Osteocyte (in vitro differentiated cells): Measurements from ENCODE around the gene DCDC2C. TPM values are rescaled to one million over a fixed set of nuclear protein-coding genes. Genes with fewer than 3 reads are reported as not detected.

Source experiments
- DNase-seq: peaks from one replicate; pipeline ENCODE4 v3.0.0; 2021; ENCODE audit warnings: mixed read lengths; ENCODE audit not compliant: unreplicated experiment; ENCODE audit errors: extremely low spot score
- H3K27ac Mint-ChIP-seq: one replicate; pipeline ENCODE4 v1.8.0; 2021; ENCODE audit warnings: mild to moderate bottlenecking, mixed read lengths; ENCODE audit not compliant: unreplicated experiment
- H3K27me3 Mint-ChIP-seq: one replicate; pipeline ENCODE4 v1.8.0; 2021; ENCODE audit warnings: mixed read lengths; ENCODE audit not compliant: unreplicated experiment
- H3K36me3 Mint-ChIP-seq: one replicate; pipeline ENCODE4 v1.8.0; 2021; ENCODE audit warnings: mixed read lengths; ENCODE audit not compliant: unreplicated experiment
- H3K4me1 Mint-ChIP-seq: one replicate; pipeline ENCODE4 v1.8.0; 2021; ENCODE audit warnings: mixed read lengths; ENCODE audit not compliant: unreplicated experiment
- H3K4me3 Mint-ChIP-seq: one replicate; pipeline ENCODE4 v1.8.0; 2021; ENCODE audit warnings: mild to moderate bottlenecking, moderate library complexity, mixed read lengths; ENCODE audit not compliant: unreplicated experiment
- H3K9me3 Mint-ChIP-seq: one replicate; pipeline ENCODE4 v1.8.0; 2021; ENCODE audit warnings: mixed read lengths; ENCODE audit not compliant: unreplicated experiment
- total RNA-seq: library from RNA; stranded (reverse); gene quantifications from 2 replicates; pipeline ENCODE4 v1.2.1, GENCODE V29; 2021
- TF ChIP-seq, protein P1 (sequence below): fragments of 200-600 bp; sonication (generic); IDR thresholded peaks from 2 replicates; pipeline ENCODE4 v1.5.0; 2021; ENCODE audit warnings: antibody characterized with exemption, mild to moderate bottlenecking, moderate library complexity

The DCDC2C gene
- total RNA-seq, 1 donor from 2014 or later: not detected

DNA sequence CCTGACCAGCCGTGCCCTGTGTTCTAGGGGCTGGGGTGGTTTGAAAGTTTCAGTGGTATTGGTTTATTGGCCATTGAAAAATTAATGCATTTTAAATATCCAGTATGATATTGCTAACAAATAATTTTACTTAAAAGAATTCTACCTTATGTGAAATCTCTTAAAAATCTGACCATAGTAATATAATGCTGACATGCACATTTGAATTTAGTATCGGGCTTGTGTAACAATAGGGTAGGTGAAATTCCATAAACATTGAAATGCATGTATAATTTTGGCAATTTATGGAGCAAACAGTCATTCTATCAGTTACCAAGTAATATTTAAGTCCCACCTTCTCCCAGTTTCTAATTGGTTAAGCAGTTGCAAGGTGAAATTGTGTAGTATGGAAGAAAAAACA lies 170.5 kb downstream of the DCDC2C start:
- H3K9me3 Mint-ChIP-seq: no peaks in the 10 kb centered on the region
- H3K27me3 Mint-ChIP-seq: no peaks in the 10 kb centered on the region
- TF ChIP-seq, protein P1, sequence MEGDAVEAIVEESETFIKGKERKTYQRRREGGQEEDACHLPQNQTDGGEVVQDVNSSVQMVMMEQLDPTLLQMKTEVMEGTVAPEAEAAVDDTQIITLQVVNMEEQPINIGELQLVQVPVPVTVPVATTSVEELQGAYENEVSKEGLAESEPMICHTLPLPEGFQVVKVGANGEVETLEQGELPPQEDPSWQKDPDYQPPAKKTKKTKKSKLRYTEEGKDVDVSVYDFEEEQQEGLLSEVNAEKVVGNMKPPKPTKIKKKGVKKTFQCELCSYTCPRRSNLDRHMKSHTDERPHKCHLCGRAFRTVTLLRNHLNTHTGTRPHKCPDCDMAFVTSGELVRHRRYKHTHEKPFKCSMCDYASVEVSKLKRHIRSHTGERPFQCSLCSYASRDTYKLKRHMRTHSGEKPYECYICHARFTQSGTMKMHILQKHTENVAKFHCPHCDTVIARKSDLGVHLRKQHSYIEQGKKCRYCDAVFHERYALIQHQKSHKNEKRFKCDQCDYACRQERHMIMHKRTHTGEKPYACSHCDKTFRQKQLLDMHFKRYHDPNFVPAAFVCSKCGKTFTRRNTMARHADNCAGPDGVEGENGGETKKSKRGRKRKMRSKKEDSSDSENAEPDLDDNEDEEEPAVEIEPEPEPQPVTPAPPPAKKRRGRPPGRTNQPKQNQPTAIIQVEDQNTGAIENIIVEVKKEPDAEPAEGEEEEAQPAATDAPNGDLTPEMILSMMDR: no peak
- no peak overlapping the region for H3K27ac Mint-ChIP-seq
- no peak overlapping the region for H3K4me3 Mint-ChIP-seq
- H3K36me3 Mint-ChIP-seq: no peaks in the 10 kb centered on the region
- no peaks in the 10 kb centered on the region for H3K4me1 Mint-ChIP-seq
- DNase-seq: no peak

DNA sequence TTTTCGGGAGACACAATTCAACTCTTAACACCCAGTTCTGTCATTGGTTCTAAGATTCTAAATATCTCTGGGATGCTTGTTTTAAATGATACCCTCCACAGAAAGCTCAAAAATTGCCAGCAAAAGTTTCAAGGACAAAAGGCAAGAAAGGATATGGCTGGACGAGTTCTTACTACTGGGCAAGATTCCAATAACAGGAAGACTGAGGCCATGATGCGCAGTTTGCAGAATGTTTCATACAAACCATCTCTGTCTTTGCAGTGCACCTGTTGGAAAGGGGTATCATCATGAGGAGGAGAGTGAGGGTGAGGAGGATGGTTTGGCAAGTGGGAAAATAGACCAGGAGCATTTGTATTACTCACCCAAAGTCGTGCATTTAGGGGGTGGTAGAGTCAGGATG lies 172.8 kb downstream of the DCDC2C start:
- H3K36me3 Mint-ChIP-seq: no peaks in the 10 kb centered on the region
- no peak for DNase-seq
- no peaks in the 10 kb centered on the region for H3K9me3 Mint-ChIP-seq
- TF ChIP-seq, protein P1: no peak
- H3K4me1 Mint-ChIP-seq: no peaks in the 10 kb centered on the region
- H3K4me3 Mint-ChIP-seq: no peak overlapping the region
- H3K27ac Mint-ChIP-seq: no peak overlapping the region
- no peaks in the 10 kb centered on the region for H3K27me3 Mint-ChIP-seq

DNA sequence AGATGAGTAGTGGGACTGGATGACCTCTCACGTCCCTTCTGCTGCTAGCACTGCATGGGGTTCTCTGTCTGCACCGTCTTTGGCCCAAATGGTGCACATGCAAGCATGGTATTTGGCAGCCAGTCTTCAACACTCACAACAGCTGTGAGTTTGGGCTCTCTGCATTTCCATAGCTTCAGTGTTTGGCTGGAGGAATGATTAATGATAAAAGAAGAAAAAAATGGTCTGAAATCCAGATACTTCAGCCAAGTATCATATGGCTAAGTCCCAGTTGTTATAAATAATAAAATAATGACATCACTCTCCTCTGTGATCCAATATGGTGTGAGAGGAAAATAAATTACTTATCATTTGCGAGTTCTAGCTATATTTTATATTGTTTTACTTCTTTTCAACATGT lies 173.3 kb downstream of the DCDC2C start:
- Mint-ChIP-seq H3K9me3 (no peaks in the 10 kb centered on the region), H3K4me3 (no peak overlapping the region), H3K27me3 (no peaks in the 10 kb centered on the region), H3K27ac (no peak overlapping the region), H3K4me1 (no peaks in the 10 kb centered on the region), H3K36me3 (no peaks in the 10 kb centered on the region)
- TF ChIP-seq, protein P1: no peak
- DNase-seq: no peak

DNA sequence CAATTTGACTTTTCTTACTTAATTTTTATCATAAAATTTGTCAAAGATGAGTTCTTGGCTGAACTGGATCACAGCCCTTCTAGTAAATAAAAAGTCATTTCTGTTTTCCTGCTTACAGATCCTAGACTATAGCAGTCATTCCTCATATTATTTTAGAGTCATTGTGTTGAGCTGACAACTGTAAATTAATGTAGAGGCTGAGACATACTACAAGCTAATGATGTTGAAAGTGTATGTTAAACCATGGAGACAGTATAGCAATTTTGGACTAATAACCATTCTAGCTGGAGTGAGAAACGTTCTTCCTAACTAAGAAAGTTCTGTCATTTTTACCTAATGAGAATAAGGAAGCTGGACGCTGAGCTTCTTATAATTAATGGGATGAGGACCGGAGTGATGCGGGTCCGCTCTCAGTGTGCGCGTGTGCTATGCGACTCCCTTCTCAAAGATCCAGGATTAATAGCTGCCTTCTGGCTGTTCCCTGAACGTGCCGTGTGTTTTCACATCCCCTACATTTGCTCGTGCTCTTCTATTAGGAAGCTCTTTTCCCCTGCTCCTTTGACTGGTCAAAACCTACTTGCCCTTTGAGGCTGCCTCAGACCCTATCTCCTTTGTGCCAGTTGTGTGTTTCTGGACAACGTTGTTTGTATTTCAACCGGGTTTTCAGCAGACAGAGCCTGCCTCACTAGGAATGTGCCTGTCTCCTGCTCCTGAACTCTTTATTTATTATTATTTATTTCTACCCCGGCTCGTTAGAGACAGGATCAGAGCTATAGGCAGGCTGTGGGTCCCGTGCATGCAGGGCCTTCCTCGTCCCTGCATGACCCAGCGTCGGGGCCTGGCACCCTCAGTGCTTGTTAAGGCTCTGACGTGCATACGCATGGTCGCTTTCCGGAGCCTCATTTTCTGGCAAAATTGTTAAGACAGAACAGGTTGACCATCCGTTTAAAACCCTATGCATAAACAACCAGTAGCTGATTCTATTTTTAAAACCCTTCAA lies 182.6 kb downstream of the DCDC2C start:
- H3K4me1 Mint-ChIP-seq: no peaks in the 10 kb centered on the region
- TF ChIP-seq, protein P1: no peak
- H3K9me3 Mint-ChIP-seq: peaks cover 4% of the 10 kb centered on the region
- H3K27ac Mint-ChIP-seq: no peak overlapping the region
- H3K36me3 Mint-ChIP-seq: no peaks in the 10 kb centered on the region
- H3K27me3 Mint-ChIP-seq: no peaks in the 10 kb centered on the region
- no peak overlapping the region for H3K4me3 Mint-ChIP-seq
- DNase-seq: no peak

DNA sequence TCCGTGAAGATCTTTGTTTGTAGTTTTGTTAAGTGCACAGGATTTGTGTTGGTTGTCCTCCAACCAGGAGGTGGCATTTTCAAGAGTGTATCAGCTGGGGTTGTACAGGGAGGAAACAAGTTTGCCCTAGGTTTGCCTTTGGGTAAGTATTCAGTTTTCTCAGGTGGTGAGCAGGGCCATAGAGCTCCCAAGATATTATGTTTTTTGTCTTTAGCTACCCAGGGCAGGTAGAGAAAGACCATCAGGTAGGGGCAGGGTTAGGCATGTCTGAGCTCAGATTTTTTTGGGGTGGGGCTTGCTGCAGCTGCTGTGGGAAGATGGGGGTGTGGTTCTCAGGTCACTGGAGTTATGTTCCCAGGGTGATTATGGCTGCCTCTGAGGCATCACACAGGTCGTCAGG lies 191.6 kb downstream of the DCDC2C start:
- TF ChIP-seq, protein P1: no peak
- no peaks in the 10 kb centered on the region for H3K27me3 Mint-ChIP-seq
- H3K9me3 Mint-ChIP-seq: peaks cover 10% of the 10 kb centered on the region
- H3K27ac Mint-ChIP-seq: no peak overlapping the region
- H3K4me3 Mint-ChIP-seq: no peak overlapping the region
- no peaks in the 10 kb centered on the region for H3K4me1 Mint-ChIP-seq
- H3K36me3 Mint-ChIP-seq: no peaks in the 10 kb centered on the region
- no peak for DNase-seq
